Caco-2 (cell line): Measurements from ENCODE around the gene NR5A2. TPM values are rescaled to one million over a fixed set of nuclear protein-coding genes. Genes with fewer than 3 reads are reported as not detected.

ENCODE experiments used
- BruUV-seq: library from RNA; stranded (reverse); fragments of 400-500 nt; replicated peaks from 2 replicates; lab custom pipeline; 2021; lab: Mats Ljungman, UMichigan
- CTCF ChIA-PET: fragments of 300-600 bp; sonication (Branson Sonifier 250); formaldehyde crosslinking; loops from one replicate; lab custom pipeline; 2022; ENCODE audit warnings: antibody characterized with exemption; lab: Charles Lee
- POLR2A ChIA-PET: fragments of 300-600 bp; sonication (Branson Sonifier 250); formaldehyde crosslinking; loops from one replicate; lab custom pipeline; 2022; ENCODE audit warnings: antibody characterized with exemption; lab: Charles Lee
- DNase-seq, 2 experiments: peaks; one replicate each; pipeline versions ENCODE4 v3.0.0 to v3.0.0-alpha.2; 2020 to 2022
- H3K27me3 ChIP-seq: replicated peaks from 2 replicates; pipeline ENCODE4 v1.6.0; 2011; ENCODE audit warnings: low read length; ENCODE audit not compliant: control insufficient read depth, insufficient read depth
- H3K36me3 ChIP-seq: 2 replicates; pipeline ENCODE4 v1.5.1; 2011; ENCODE audit warnings: low read length; ENCODE audit not compliant: control insufficient read depth, insufficient read depth
- H3K4me1 ChIP-seq: fragments of 250-450 bp; sonication (Bioruptor Pico); 2 replicates; pipeline ENCODE4 v1.5.1; 2020; ENCODE audit warnings: mild to moderate bottlenecking
- H3K4me3 ChIP-seq: 2 replicates; pipeline ENCODE4 v1.5.1; 2011; ENCODE audit warnings: low read depth, mild to moderate bottlenecking, control low read depth, low read length
- H3K9me3 ChIP-seq: fragments of 250-450 bp; sonication (Bioruptor Pico); 2 replicates; pipeline ENCODE4 v1.5.1; 2020; ENCODE audit warnings: mild to moderate bottlenecking, moderate library complexity
- H3K27ac Mint-ChIP-seq: one replicate; pipeline ENCODE4 v1.8.0; 2022; ENCODE audit warnings: mixed read lengths; ENCODE audit not compliant: unreplicated experiment
- H3K27me3 Mint-ChIP-seq: one replicate; pipeline ENCODE4 v1.8.0; 2022; ENCODE audit warnings: mixed read lengths; ENCODE audit not compliant: insufficient read depth, unreplicated experiment
- H3K36me3 Mint-ChIP-seq: one replicate; pipeline ENCODE4 v1.8.0; 2022; ENCODE audit warnings: mild to moderate bottlenecking, mixed read lengths; ENCODE audit not compliant: insufficient read depth, unreplicated experiment
- H3K4me1 Mint-ChIP-seq: one replicate; pipeline ENCODE4 v1.8.0; 2022; ENCODE audit warnings: low read depth, mixed read lengths; ENCODE audit not compliant: unreplicated experiment
- H3K4me3 Mint-ChIP-seq: one replicate; pipeline ENCODE4 v1.8.0; 2022; ENCODE audit warnings: mild to moderate bottlenecking, moderate library complexity, mixed read lengths; ENCODE audit not compliant: unreplicated experiment
- H3K9me3 Mint-ChIP-seq: one replicate; pipeline ENCODE4 v1.8.0; 2022; ENCODE audit warnings: mixed read lengths; ENCODE audit not compliant: unreplicated experiment
- intact Hi-C: fragments of 100-400 bp; cut with micrococcal nuclease; formaldehyde crosslinking; loops from one replicate; pipeline ENCODE4 v1.10.0; 2022; ENCODE audit not compliant: unreplicated experiment
- total RNA-seq: library from RNA; stranded (reverse); gene quantifications from 2 replicates; pipeline ENCODE4 v1.2.3, GENCODE V29; 2022
- TF ChIP-seq, protein P1 (sequence below), 2 experiments: fragments of 200-600 bp in 1 of 2; IDR thresholded peaks; 1 replicate in 1 of 2; 2 replicates in 1 of 2; pipeline versions ENCODE4 v1.5.1 to v1.8.0; 2011 to 2022; ENCODE audit warnings: antibody characterized with exemption in 1 of 2, control low read depth in 1 of 2, inconsistent platforms in 1 of 2, low read depth in 1 of 2, low read length in 1 of 2, mild to moderate bottlenecking in 1 of 2, moderate library complexity in 1 of 2; ENCODE audit not compliant: insufficient read depth in 1 of 2, severe bottlenecking in 1 of 2, unreplicated experiment in 1 of 2

The NR5A2 gene
- total RNA-seq, 1 experiment from 2014 or later = 6.5 TPM

DNA sequence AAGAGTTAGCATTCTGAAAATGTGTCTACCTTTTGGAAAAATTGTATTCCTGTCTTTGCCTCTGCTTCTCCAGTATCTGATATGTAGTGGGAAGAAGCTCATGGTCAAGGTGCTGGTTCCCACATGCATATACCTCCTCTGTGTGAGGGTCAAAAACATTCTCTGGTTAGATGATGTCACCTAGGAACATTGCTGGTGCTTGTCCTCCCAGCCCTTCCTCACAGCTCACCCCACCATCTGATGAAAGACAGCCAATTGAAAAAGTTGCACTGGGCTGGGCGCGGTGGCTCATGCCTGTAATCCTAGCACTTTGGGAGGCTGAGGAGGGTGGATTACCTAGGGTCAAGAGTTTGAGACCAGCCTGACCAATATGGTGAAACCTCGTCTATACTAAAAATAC lies 154.4 kb downstream of the NR5A2 start:
- H3K27me3 ChIP-seq = no peaks in the 10 kb centered on the region
- CTCF ChIA-PET = no interaction called here
- Mint-ChIP-seq H3K27ac (no peak overlapping the region), H3K9me3 (peaks cover 18% of the 10 kb centered on the region), H3K4me1 (no peaks in the 10 kb centered on the region), H3K36me3 (no peaks in the 10 kb centered on the region), H3K27me3 (no peaks in the 10 kb centered on the region), H3K4me3 (no peak overlapping the region)
- no peaks in the 10 kb centered on the region for H3K4me1 ChIP-seq
- BruUV-seq = no TSS peak
- no peak for DNase-seq
- H3K36me3 ChIP-seq = no peaks in the 10 kb centered on the region
- no peak overlapping the region for H3K4me3 ChIP-seq
- intact Hi-C loops = no loop called here
- TF ChIP-seq, protein P1, sequence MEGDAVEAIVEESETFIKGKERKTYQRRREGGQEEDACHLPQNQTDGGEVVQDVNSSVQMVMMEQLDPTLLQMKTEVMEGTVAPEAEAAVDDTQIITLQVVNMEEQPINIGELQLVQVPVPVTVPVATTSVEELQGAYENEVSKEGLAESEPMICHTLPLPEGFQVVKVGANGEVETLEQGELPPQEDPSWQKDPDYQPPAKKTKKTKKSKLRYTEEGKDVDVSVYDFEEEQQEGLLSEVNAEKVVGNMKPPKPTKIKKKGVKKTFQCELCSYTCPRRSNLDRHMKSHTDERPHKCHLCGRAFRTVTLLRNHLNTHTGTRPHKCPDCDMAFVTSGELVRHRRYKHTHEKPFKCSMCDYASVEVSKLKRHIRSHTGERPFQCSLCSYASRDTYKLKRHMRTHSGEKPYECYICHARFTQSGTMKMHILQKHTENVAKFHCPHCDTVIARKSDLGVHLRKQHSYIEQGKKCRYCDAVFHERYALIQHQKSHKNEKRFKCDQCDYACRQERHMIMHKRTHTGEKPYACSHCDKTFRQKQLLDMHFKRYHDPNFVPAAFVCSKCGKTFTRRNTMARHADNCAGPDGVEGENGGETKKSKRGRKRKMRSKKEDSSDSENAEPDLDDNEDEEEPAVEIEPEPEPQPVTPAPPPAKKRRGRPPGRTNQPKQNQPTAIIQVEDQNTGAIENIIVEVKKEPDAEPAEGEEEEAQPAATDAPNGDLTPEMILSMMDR (IDR thresholded peaks at IDR 0.05; ENCODE audit: insufficient read depth in 1 of 2, low read depth in 1 of 2, low read length in 1 of 2, severe bottlenecking in 1 of 2, unreplicated experiment in 1 of 2) = no peak
- POLR2A ChIA-PET = no interaction called here
- H3K9me3 ChIP-seq = no peaks in the 10 kb centered on the region

DNA sequence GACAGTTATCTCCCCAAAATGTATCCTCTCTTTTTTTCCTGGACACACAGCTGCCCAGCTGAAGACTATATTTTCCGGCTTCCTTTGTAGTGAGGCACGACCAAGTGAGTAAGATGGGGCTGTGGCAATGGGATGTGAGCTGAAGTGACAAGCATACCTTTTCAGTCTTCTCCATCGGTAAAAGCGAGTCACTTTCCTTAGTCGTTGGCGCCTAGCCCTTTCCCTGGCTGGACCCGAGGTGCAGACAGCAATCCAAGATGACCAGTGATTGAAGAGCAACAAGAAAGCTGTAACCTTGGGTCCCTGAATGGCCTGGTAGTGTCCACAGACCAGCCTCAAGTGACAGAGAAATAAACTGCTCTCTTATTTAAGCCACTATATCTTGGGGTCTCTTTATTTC lies 155.2 kb downstream of the NR5A2 start:
- no peaks in the 10 kb centered on the region for H3K4me1 ChIP-seq
- Mint-ChIP-seq H3K27ac (no peak overlapping the region), H3K4me1 (no peaks in the 10 kb centered on the region), H3K4me3 (no peak overlapping the region), H3K36me3 (no peaks in the 10 kb centered on the region), H3K27me3 (no peaks in the 10 kb centered on the region), H3K9me3 (peaks cover 26% of the 10 kb centered on the region)
- H3K4me3 ChIP-seq = no peak overlapping the region
- H3K9me3 ChIP-seq = no peaks in the 10 kb centered on the region
- intact Hi-C loops = no loop called here
- DNase-seq = no peak
- TF ChIP-seq, protein P1 (IDR thresholded peaks at IDR 0.05; ENCODE audit: insufficient read depth in 1 of 2, low read depth in 1 of 2, low read length in 1 of 2, severe bottlenecking in 1 of 2, unreplicated experiment in 1 of 2) = no peak
- no peaks in the 10 kb centered on the region for H3K27me3 ChIP-seq
- H3K36me3 ChIP-seq = no peaks in the 10 kb centered on the region
- ChIA-PET POLR2A (no interaction called here), CTCF (no interaction called here)
- BruUV-seq = no TSS peak

DNA sequence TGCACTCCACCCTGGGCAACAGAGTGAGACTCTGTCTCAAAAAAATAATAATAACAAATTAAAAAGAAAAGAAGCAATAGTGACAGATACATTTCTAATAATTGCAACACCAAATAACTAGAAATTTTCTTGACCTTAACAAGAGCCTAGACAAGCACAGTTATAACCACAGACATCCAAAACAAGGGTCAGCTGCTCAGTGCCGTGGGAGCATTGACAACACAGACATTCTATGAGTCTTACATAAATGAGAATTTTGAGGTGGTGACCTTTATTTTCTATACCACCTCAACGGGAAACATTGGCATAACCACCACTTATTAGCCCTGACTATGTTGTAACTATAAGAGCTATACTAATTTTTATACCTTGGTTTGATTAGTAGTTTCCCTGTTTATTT lies 156.1 kb downstream of the NR5A2 start:
- Histone ChIP-seq H3K4me3 (no peak overlapping the region), H3K9me3 (no peaks in the 10 kb centered on the region), H3K36me3 (no peaks in the 10 kb centered on the region), H3K27me3 (no peaks in the 10 kb centered on the region), H3K4me1 (no peaks in the 10 kb centered on the region)
- DNase-seq = no peak
- Mint-ChIP-seq H3K27me3 (no peaks in the 10 kb centered on the region), H3K27ac (no peak overlapping the region), H3K4me3 (no peak overlapping the region), H3K9me3 (peaks cover 26% of the 10 kb centered on the region), H3K36me3 (peaks cover 6% of the 10 kb centered on the region), H3K4me1 (no peaks in the 10 kb centered on the region)
- ChIA-PET POLR2A (no interaction called here), CTCF (no interaction called here)
- TF ChIP-seq, protein P1 (IDR thresholded peaks at IDR 0.05; ENCODE audit: insufficient read depth in 1 of 2, low read depth in 1 of 2, low read length in 1 of 2, severe bottlenecking in 1 of 2, unreplicated experiment in 1 of 2) = no peak
- BruUV-seq = no TSS peak
- intact Hi-C loops = no loop called here
